8988T (cell line): ENCODE results near the gene CYP24A1.

Experiments used
- DNase-seq: peaks from one replicate; pipeline ENCODE4 v3.0.0; 2011

Gene CYP24A1

DNA sequence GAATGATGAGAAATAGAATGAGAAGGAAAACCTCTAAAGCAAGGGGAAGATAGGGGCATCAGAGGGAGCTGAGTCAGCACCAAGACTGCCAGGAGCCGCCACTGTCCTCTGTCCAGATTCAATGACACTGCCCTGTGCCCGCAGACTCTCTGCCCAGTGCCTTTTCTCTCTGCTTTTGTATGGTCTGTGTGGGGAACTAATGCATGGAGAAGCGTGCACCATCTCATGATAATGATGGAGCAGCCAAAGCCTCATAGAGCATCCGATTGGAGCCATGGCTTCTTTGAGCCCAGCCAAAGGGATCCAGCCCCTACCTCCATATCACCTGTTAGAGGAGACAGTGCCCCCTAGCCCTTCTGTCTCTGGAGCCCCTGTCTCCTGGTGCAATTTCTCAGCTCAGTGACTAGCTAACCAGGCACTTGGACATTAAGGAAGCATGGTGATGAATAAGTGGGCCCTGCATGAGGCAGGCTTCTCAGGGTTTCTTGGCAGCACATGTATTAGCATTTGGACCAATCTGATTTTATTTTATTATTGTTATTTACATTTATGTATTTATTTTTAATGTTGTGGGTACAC is 27.6 kb upstream of the CYP24A1 start:
- no peak for DNase-seq

DNA sequence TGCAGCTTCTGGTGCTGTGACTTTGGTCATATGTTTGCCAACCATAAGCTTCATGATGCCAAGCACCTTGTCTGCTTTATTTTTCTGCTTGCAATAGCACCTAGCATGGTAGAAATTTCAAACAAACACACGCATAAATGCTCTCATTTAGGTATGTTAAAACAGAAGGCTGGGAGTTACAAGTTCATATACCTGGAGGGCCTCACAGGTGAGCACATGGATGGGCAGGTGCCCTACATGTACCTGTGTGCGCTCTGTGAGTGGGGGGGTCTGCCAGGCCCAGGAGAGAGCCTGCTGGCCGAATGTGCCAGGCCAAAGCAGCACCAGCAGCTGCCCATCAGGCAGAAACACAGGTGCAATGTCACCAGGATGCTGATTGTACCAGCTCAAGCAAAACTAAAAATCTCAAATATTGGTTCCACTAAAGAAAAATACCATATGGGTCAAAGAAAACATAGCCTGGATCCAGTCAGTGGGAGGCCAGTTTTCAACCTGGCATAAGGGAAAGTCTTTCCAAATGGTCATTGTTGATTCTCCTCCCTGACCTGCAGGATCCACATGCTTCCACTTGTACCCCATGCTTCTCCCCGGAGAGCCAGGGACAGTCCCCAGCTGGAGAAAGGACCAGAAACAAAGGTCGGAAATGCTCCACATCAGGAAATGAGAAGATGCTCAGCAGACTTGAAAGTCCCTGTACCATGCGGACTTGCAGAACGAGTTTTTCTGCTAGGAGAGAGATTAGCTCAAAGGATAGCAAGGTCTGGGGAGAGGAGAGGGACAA is 26.9 kb upstream of the CYP24A1 start:
- no peak for DNase-seq

GRCh38 chr20:54199721-54200176 is 26.0 kb upstream of the CYP24A1 start:
- DNase-seq, result no peak

- no peak for DNase-seq
These were observed 25.5 kb upstream of the CYP24A1 start for GRCh38 chr20:54199283-54199682.

GRCh38 chr20:54197621-54198604 is 24.1 kb upstream of the CYP24A1 start:
- DNase-seq, result no peak

GRCh38 chr20:54195483-54196472 is 22.0 kb upstream of the CYP24A1 start:
- DNase-seq, result no peak

GRCh38 chr20:54194724-54195438 is 21.1 kb upstream of the CYP24A1 start:
- no peak for DNase-seq

DNA sequence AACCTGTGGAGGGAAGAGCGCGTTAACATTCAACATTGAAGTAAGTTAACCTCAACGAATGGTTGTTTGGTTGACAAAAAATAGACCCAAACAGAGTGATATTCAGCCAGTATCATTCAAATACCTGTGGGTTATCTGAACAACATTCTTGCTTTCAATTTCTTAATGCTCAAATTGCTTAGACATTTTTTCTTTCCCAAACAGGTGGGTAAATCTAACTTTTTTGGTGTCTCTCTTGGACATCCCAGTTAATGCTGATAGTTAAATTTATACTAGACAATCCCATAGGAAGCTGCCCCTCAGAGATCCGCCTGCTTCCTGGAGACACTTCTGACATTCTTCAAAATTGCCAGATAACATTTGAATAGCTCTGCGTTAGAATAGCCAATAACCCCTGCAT is 20.0 kb upstream of the CYP24A1 start:
- no peak for DNase-seq

GRCh38 chr20:54190217-54190616 is 16.4 kb upstream of the CYP24A1 start:
- DNase-seq, result no peak

DNA sequence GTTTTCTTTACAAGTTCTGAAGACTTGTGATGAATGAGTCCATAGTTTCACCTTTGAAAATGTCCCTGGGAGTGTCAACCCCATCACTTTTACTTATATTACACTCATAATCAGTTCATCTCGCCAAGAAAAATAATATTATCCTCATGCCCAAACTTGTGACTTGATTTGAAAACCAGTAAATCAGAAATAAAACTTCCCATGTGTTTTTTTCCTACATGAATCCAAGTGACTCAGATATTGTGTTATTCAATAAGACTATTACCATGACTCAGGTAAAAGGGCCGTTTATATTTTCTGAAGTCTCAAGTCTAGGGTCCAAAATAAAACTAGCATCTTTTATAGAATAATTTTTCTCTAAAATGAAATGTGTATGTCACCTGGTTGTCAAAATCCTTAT is 15.8 kb upstream of the CYP24A1 start:
- DNase-seq, result no peak

GRCh38 chr20:54188132-54188849 is 14.5 kb upstream of the CYP24A1 start:
- no peak for DNase-seq

GRCh38 chr20:54184904-54185626 is 11.3 kb upstream of the CYP24A1 start:
- DNase-seq, result no peak

- DNase-seq, result no peak
These were observed 10.3 kb upstream of the CYP24A1 start for GRCh38 chr20:54184071-54184470.

DNA sequence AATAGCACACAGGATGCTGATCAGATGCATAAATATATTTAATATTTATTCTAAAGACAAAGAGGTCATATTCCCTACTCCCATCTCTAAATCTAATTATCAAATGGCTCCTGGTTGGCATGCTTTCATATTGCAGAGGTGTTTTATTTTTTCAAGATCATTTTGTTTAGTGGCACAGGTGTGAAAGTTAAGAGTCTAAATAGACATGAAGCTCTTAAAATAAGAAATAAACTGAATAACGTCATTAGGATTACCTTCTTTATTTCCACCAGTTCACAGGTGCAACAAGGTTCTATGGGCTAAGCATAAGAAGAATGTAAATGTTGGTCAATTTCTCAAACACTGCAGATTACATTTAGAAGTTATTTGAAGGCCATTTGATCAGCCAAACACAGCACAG is 7.1 kb upstream of the CYP24A1 start:
- no peak for DNase-seq

- DNase-seq, result no peak
These were observed 6.2 kb upstream of the CYP24A1 start for GRCh38 chr20:54179946-54180345.

GRCh38 chr20:54178256-54178655 is 4.5 kb upstream of the CYP24A1 start:
- no peak for DNase-seq

GRCh38 chr20:54177378-54177777 is 3.6 kb upstream of the CYP24A1 start:
- no peak for DNase-seq

GRCh38 chr20:54176610-54177009 is 2.8 kb upstream of the CYP24A1 start:
- no peak for DNase-seq

DNA sequence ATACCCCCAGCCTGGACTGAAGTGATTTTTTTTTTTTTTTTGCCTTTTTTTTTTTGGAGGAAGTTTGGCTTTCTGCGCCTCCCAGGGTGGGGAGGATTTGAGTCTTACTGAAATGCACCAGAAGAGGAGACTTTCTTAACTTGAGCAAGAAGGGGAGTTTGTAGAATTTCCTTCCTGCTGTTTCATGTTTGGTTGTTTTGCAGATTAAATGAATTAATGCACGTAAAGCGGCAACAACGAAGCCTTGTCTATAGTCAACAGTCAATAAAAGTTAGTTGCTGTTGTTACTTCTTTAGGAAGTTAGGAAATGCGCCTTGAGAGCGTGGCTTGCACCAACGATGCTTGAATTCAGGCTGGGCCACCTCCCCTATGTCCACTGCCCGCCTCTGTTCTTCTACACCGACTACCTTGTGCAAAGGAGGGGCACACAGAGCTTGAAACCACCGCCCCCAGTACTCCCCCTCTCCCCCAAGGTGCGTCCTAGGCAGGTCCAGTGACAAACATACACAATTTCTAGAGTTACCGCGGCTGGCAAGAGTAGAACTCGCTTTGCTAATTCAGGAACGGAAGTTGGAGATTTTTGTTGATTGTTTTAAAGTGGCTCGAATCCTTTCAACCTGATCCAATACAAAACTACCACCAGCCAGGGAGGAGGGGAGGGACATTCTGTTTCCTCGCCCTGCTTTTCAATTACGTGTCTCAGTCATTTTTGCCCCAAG is 830 bp upstream of the CYP24A1 start:
- no peak for DNase-seq
